ENCODE data around the gene SZRD1. TPM values are rescaled to one million over a fixed set of nuclear protein-coding genes. Genes with fewer than 3 reads are reported as not detected.

Gene SZRD1
- total and polyA plus RNA-seq, 9 of the 15 experiments (the other 6 are each of a cell fraction or from before 2014, with no cell fraction given): 3.9 to 149 (median 82.5) TPM

DNA sequence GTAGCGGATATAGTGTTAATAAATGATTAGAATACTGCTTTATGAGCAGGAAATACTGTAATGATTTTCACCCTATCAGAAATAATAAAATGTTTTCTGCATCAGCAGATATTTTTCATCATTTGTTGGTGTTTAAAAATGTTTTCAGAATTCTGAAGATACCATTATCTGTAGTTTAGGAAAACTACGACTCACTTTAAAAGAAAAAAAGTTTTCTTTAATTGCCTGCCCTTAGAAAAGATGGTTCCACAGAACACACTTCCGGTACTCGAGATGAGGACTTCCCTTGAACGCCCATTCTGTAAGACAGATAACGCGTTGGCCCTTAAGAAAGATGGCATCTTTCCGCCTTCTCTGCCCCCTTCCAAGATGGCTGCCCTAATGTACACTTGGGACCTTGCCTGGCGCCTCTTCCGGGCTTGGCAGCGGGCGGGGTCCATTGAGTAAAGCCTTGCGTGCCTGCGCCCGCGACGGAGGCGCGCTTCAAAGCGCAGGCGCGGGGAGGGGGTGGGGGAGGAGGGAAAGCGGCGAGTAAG is at the start of gene SZRD1 (continued):
- TF ChIP-seq, protein P1, sequence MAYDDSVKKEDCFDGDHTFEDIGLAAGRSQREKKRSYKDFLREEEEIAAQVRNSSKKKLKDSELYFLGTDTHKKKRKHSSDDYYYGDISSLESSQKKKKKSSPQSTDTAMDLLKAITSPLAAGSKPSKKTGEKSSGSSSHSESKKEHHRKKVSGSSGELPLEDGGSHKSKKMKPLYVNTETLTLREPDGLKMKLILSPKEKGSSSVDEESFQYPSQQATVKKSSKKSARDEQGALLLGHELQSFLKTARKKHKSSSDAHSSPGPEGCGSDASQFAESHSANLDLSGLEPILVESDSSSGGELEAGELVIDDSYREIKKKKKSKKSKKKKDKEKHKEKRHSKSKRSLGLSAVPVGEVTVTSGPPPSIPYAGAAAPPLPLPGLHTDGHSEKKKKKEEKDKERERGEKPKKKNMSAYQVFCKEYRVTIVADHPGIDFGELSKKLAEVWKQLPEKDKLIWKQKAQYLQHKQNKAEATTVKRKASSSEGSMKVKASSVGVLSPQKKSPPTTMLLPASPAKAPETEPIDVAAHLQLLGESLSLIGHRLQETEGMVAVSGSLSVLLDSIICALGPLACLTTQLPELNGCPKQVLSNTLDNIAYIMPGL (CRISPR knock-in tag; IDR thresholded peaks at IDR 0.05): no peak
- TF ChIP-seq NR2F6 (CRISPR knock-in tag; IDR thresholded peaks at IDR 0.05) (no peak), HDAC1 (IDR thresholded peaks at IDR 0.05) (no peak), ZNF24 (IDR thresholded peaks at IDR 0.05) (no peak), ZNF408 (CRISPR knock-in tag; IDR thresholded peaks at IDR 0.05; ENCODE audit: low read depth) (no peak), HNRNPK (IDR thresholded peaks at IDR 0.05; ENCODE audit: low read depth, low read length, poor library complexity, severe bottlenecking) (no peak), U2AF1 (optimal IDR thresholded peaks at IDR 0.05; ENCODE audit: low read depth, low read length) (no peak), ZNF217 (CRISPR knock-in tag; IDR thresholded peaks at IDR 0.05) (no peak), SRSF7 (optimal IDR thresholded peaks at IDR 0.05; ENCODE audit: low read depth, low read length) (no peak), MTA2 (IDR thresholded peaks at IDR 0.05; ENCODE audit: low read depth) (no peak), ZNF668 (CRISPR knock-in tag; IDR thresholded peaks at IDR 0.05) (peak; percentile 48; the same call in 1 of the 2 replicates), POLR2AphosphoS2 (IDR thresholded peaks at IDR 0.05; ENCODE audit: low read length) (no peak), JUND (IDR thresholded peaks at IDR 0.05; ENCODE audit: borderline replicate concordance, low read depth, low read length) (peak; percentile 78), JUND (tag; IDR thresholded peaks at IDR 0.05; ENCODE audit: borderline replicate concordance, low read depth, low read length) (peak; percentile 52; the same call in 1 of the 3 replicates), TAL1 (IDR thresholded peaks at IDR 0.05) (no peak), FOSL1 (tag; conservative IDR thresholded peaks at IDR 0.05) (peak; percentile 63)
- TF ChIP-seq, protein P2, sequence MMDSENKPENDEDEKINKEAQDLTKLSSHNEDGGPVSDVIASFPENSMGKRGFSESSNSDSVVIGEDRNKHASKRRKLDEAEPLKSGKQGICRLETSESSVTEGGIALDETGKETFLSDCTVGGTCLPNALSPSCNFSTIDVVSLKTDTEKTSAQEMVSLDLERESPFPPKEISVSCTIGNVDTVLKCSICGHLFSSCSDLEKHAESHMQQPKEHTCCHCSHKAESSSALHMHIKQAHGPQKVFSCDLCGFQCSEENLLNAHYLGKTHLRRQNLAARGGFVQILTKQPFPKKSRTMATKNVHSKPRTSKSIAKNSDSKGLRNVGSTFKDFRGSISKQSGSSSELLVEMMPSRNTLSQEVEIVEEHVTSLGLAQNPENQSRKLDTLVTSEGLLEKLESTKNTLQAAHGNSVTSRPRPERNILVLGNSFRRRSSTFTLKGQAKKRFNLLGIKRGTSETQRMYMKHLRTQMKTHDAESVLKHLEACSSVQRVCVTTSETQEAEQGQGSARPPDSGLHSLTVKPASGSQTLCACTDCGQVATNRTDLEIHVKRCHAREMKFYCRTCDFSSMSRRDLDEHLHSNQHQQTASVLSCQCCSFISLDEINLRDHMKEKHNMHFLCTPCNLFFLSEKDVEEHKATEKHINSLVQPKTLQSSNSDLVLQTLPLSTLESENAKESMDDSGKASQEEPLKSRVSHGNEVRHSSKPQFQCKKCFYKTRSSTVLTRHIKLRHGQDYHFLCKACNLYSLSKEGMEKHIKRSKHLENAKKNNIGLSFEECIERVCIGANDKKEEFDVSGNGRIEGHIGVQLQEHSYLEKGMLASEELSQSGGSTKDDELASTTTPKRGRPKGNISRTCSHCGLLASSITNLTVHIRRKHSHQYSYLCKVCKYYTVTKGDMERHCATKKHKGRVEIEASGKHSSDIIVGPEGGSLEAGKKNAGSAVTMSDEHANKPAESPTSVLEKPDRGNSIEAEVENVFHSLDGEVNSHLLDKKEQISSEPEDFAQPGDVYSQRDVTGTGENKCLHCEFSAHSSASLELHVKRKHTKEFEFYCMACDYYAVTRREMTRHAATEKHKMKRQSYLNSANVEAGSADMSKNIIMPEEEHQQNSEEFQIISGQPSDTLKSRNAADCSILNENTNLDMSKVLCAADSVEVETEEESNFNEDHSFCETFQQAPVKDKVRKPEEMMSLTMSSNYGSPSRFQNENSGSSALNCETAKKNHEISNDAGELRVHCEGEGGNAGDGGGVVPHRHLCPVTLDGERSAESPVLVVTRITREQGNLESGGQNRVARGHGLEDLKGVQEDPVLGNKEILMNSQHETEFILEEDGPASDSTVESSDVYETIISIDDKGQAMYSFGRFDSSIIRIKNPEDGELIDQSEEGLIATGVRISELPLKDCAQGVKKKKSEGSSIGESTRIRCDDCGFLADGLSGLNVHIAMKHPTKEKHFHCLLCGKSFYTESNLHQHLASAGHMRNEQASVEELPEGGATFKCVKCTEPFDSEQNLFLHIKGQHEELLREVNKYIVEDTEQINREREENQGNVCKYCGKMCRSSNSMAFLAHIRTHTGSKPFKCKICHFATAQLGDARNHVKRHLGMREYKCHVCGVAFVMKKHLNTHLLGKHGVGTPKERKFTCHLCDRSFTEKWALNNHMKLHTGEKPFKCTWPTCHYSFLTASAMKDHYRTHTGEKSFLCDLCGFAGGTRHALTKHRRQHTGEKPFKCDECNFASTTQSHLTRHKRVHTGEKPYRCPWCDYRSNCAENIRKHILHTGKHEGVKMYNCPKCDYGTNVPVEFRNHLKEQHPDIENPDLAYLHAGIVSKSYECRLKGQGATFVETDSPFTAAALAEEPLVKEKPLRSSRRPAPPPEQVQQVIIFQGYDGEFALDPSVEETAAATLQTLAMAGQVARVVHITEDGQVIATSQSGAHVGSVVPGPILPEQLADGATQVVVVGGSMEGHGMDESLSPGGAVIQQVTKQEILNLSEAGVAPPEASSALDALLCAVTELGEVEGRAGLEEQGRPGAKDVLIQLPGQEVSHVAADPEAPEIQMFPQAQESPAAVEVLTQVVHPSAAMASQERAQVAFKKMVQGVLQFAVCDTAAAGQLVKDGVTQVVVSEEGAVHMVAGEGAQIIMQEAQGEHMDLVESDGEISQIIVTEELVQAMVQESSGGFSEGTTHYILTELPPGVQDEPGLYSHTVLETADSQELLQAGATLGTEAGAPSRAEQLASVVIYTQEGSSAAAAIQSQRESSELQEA (IDR thresholded peaks at IDR 0.05; ENCODE audit: low read depth): no peak
